ENCODE results near the gene TWIST2.

Gene TWIST2

DNA sequence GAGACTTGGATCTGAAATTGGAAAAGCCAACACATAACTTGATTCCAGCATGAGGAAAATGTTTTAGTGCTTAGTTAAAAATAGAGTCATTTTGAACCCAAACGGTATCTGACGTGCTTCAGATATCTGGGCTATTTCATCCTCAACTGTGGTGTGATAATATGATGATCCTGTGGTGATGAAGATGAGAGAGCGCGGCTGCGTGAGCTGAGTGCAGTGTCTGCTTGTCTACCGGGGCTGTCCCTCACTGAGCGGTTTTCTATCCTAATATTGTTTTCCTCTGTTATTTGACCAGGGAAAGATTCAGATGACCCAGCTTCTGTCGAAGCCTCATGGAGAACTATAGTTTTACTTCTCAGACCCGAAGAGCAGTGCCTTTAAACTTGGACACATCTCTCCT lies 5.8 kb downstream of the TWIST2 start:
- H3K27me3 ChIP-seq (replicated peaks; ENCODE audit: insufficient read depth, low read length): peaks cover 74% of the 10 kb centered on the region

DNA sequence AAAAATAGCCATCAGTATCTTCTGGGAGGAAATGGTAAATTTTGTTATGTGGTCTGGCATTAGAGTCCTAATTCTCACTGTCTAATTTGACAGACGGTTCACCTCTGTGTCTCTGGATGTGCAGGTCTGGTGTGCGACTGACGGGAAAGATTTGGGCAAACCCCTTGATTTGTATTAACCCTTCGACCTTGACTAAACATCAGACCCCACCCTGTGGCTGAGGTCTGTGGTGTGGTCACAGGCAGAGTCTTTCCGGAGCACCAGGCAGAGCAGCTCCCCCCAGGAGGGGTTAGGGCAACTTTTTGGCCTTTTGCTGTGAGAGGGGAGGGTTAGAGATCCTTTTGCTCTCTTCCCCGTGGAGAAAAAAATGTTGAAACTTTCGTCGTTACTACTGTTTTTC lies 6.4 kb downstream of the TWIST2 start:
- Histone ChIP-seq H3K9me3 (replicated peaks; ENCODE audit: insufficient read depth, low read length) (no peaks in the 10 kb centered on the region), H3K36me3 (replicated peaks; ENCODE audit: insufficient read depth, low read length) (no peaks in the 10 kb centered on the region), H2AFZ (ENCODE audit: low read length) (no peak overlapping the region), H3K9ac (ENCODE audit: low read length) (no peak overlapping the region), H3F3A (ENCODE audit: insufficient read depth, low read length) (no peaks in the 10 kb centered on the region), H3K27ac (ENCODE audit: low read length) (no peak overlapping the region), H3K4me1 (ENCODE audit: low read length) (no peaks in the 10 kb centered on the region), H3K9me2 (replicated peaks; ENCODE audit: insufficient read depth, low read length) (no peaks in the 10 kb centered on the region), H3K27me3 (replicated peaks; ENCODE audit: insufficient read depth, low read length) (peaks cover 75% of the 10 kb centered on the region), H3K4me3 (ENCODE audit: low read length) (no peak overlapping the region), H3K79me2 (ENCODE audit: low read length) (no peaks in the 10 kb centered on the region), H4K20me1 (ENCODE audit: insufficient read depth, low read length) (no peaks in the 10 kb centered on the region), H3K4me2 (ENCODE audit: low read depth, low read length) (no peak overlapping the region)
- DNase-seq: no peak
- no peak for TF ChIP-seq CTCF (IDR thresholded peaks at IDR 0.05; ENCODE audit: low read length)
- TF ChIP-seq EZH2phosphoT487 (IDR thresholded peaks at IDR 0.05; ENCODE audit: low read length): no peak
- TF ChIP-seq EZH2 (optimal IDR thresholded peaks at IDR 0.05; ENCODE audit: low read depth, low read length): no peak

More for the DNA sequence above, 5.8 kb downstream of the TWIST2 start:
- Histone ChIP-seq H4K20me1 (ENCODE audit: insufficient read depth, low read length) (no peaks in the 10 kb centered on the region), H3K4me1 (ENCODE audit: low read length) (no peaks in the 10 kb centered on the region), H3K9me2 (replicated peaks; ENCODE audit: insufficient read depth, low read length) (no peaks in the 10 kb centered on the region), H3K27ac (ENCODE audit: low read length) (no peak overlapping the region), H3K9ac (ENCODE audit: low read length) (no peak overlapping the region), H3F3A (ENCODE audit: insufficient read depth, low read length) (no peaks in the 10 kb centered on the region), H3K9me3 (replicated peaks; ENCODE audit: insufficient read depth, low read length) (no peaks in the 10 kb centered on the region), H2AFZ (ENCODE audit: low read length) (no peak overlapping the region), H3K36me3 (replicated peaks; ENCODE audit: insufficient read depth, low read length) (no peaks in the 10 kb centered on the region), H3K4me3 (ENCODE audit: low read length) (no peak overlapping the region), H3K4me2 (ENCODE audit: low read depth, low read length) (no peak overlapping the region), H3K79me2 (ENCODE audit: low read length) (no peaks in the 10 kb centered on the region)
- no peak for DNase-seq
- TF ChIP-seq CTCF (IDR thresholded peaks at IDR 0.05; ENCODE audit: low read length) (no peak), EZH2 (optimal IDR thresholded peaks at IDR 0.05; ENCODE audit: low read depth, low read length) (no peak), EZH2phosphoT487 (IDR thresholded peaks at IDR 0.05; ENCODE audit: low read length) (no peak)

DNA sequence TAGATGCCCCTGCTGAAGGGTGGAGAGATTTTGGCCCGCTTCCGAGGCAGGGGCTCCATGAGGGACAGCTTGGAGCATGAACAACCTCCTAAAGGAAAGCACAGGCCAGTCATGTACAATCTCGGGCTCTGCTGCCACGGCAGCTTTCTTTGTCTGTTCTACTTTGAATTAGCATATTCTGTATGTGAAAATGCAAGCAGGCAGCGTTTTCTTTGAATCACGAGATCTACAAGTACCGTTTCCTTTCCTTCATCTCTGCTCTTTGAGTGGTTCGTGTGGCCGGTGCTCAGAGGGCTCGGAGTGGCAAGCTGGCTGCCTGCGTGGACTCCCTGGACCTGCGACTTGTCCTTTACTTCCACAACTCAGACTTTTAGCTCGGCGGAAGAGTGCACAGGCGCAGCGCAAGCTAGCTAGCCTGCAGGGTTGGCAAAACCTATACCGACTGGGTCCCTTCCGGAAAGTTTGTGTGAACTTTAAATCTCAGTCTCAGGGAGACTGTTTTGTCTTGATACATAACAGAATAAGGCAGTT lies 6.9 kb downstream of the TWIST2 start:
- H3K9ac ChIP-seq (ENCODE audit: low read length): no peak overlapping the region
- TF ChIP-seq EZH2phosphoT487 (IDR thresholded peaks at IDR 0.05; ENCODE audit: low read length) (no peak), EZH2 (optimal IDR thresholded peaks at IDR 0.05; ENCODE audit: low read depth, low read length) (no peak), CTCF (IDR thresholded peaks at IDR 0.05; ENCODE audit: low read length) (no peak)
- no peak overlapping the region for H3K27ac ChIP-seq (ENCODE audit: low read length)

More for the DNA sequence above, 6.9 kb downstream of the TWIST2 start:
- no peaks in the 10 kb centered on the region for H3K9me2 ChIP-seq (replicated peaks; ENCODE audit: insufficient read depth, low read length)
- no peaks in the 10 kb centered on the region for H3K9me3 ChIP-seq (replicated peaks; ENCODE audit: insufficient read depth, low read length)
- no peaks in the 10 kb centered on the region for H3K79me2 ChIP-seq (ENCODE audit: low read length)
- no peaks in the 10 kb centered on the region for H3K36me3 ChIP-seq (replicated peaks; ENCODE audit: insufficient read depth, low read length)
- no peak overlapping the region for H3K4me2 ChIP-seq (ENCODE audit: low read depth, low read length)
- H3F3A ChIP-seq (ENCODE audit: insufficient read depth, low read length): no peaks in the 10 kb centered on the region
- no peak for DNase-seq
- H3K4me1 ChIP-seq (ENCODE audit: low read length): no peaks in the 10 kb centered on the region
- H2AFZ ChIP-seq (ENCODE audit: low read length): no peak overlapping the region
- peaks cover 79% of the 10 kb centered on the region for H3K27me3 ChIP-seq (replicated peaks; ENCODE audit: insufficient read depth, low read length)
- H4K20me1 ChIP-seq (ENCODE audit: insufficient read depth, low read length): no peaks in the 10 kb centered on the region
- H3K4me3 ChIP-seq (ENCODE audit: low read length): no peak overlapping the region
